Measurements from ENCODE around the gene PELI3. TPM values are rescaled to one million over a fixed set of nuclear protein-coding genes. Genes with fewer than 3 reads are reported as not detected.

Gene PELI3

Small RNA genes within 50 kb of the gene (small RNA-seq; reads per million reads assigned to genes)
- not detected for gene RF00416

Data from skeletal muscle satellite cell (primary cell).